ENCODE results near the gene DEFB108B.
"Not testable (repeated sequence)": the region's sequence is repeated elsewhere in the genome, so short reads cannot be mapped to it uniquely, and the experiment has no call there.

DEFB108B gene

DNA sequence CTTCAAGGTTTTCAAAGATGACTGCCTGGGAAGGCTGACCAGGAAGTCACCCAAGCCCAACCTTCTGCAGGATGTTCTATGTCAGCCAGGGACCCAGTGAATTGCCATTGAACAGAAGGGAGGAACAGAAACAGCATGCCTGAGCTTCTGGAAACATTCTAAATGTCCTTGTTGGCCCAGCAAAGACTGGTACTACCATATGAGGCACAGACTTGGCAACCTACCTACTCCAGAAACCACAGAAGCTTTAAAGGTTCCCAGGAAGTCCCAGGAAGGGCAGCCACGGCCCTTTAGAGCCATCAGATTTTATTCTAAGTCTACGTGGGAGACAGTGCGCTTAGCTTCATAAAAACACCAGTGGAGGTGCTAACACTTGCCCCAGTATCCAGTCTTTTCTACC is 20.5 kb upstream of the DEFB108B start:
- FAIRE-seq; DNase-seq (ENCODE audit: insufficient read length): not testable (repeated sequence)

DNA sequence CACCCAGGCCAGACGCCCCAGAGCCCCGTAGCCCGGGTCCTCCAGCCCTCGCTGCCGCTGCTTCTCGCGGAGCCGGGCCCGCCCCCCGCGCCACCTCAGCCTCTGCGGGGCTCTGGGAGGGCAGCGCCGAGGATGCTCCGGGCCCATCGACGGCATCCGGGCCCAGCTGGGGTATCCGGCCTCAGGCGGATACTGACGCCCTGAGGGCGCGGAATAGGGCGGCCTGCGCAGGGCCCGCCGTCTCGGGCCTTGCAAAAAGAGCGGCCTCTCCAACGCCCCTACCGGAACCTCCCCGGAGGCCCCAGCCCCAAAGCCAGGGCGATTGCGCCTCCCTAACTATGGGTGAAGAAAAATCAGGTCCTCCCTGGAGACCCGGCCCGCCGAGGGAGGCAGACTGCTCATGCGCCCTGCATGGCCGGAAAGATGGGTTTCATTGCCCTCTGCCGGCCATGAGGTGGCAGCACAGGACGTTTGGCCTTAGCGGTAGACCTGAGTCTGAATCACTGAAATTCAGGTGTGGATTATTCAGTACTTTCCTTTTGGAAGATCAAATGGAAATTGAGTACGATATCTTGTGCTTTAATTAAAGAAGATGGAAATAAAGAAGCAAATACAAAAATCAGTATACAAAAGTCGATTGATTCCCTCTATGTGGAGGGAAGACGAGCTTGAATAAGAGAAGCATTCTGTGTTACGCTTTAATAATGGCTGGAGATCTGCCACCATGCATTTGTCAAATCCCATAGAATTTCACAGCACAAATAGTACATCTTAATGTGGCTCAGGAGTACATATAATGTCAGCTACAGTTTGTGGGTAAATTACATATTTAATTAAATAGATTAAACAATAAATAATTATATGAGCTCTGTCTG is 19.3 kb upstream of the DEFB108B start:
- FAIRE-seq (peak; percentile 94), DNase-seq (ENCODE audit: insufficient read length) (peak; percentile 50)

DNA sequence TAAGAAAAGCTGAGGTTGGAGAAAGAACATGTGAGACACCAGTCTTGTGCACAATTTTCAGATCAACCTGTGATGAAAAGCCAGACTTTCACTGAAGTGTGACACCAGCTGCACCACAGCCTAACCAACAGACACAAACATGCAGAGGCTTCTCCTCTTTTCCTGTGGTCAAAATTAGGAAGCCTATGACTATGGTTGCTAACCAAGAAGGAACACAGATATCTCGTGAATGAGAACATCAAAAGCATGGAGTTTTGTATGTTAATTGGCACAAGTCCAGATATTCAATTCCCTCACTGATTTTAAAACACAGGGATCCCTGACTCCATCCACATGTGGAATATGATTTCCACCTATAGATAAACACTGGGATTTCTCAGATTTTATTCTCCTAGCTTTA is 11.5 kb upstream of the DEFB108B start:
- not testable (repeated sequence) for DNase-seq (ENCODE audit: insufficient read length); FAIRE-seq

GRCh38 chr11:71829247-71829646 is 3.8 kb upstream of the DEFB108B start:
- FAIRE-seq; DNase-seq (ENCODE audit: insufficient read length): not testable (repeated sequence)

DNA sequence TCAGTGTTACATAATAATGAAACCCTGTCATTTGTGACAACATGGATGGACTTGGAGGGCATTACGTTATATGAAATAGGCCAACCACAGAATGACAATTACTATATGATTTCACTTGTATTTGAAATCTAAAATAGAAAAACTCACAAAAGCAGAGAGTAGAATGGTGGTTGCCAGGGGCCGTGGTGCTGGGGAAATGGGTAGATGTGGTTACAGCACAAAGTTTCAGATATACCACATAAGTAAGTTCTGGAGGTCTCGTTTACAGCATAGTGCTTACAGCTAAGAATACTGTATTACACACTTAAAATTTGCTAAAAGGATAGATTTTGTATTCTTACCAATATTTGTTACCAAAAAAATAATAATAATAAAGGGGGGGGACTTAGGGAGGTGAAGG is 3.3 kb upstream of the DEFB108B start:
- FAIRE-seq; DNase-seq (ENCODE audit: insufficient read length): not testable (repeated sequence)

DNA sequence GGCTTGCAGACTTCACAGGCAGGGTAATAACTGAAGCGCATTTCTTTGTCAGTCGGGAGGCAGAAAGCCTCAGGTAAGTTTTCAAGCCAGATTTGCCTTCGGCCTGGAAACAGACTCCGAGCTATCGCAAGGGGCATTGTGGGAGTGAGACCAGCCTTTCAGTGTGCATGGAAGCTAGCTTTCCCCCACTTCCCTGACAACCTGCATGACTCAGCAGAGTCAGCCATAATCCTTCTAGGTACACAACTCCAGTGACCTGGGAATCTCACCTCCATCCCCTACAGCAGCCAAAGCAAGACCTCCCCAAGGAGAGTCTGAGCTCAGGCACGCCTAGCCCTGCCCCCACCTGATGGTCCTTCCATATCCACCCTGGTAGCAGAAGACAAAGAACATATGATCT is 9.7 kb downstream of the DEFB108B start:
- not testable (repeated sequence) for DNase-seq (ENCODE audit: insufficient read length); FAIRE-seq

DNA sequence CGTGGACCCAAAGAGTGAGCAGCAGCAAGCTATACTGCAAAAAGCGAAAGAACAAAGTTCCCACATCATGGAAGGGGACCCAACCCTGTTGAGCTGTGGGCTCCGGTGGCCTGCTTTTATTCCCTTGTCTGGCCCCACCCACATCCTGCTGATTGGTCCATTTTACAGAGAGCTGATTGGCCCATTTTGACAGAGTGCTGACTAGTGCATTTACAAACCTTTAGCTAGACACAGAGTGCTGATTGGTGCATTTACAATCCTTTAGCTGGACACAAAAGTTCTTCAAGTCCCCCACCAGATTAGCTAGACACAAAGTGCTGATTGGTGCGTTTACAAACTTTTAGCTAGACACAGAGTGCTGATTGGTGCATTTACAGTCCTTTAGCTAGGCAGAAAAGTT is 10.4 kb downstream of the DEFB108B start:
- not testable (repeated sequence) for DNase-seq (ENCODE audit: insufficient read length); FAIRE-seq

DNA sequence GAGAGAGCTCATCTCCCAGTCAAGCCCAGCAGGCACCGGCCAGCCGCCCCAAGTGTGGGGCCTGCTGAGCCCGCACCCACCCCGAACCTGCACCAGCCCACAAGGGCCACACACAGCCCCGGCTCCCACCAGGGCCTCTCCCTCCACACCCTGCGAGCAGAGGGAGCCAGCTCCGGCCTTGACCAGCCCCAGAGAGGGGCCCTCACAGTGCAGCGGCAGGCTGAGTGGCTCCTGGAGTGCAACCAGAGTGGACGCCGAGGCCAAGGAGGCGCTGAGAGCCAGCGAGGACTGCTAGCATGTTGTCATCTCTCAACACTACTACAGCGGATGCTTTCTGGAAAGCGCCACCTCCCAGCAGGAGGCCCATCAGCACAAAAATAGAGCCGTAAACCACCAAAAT is 10.9 kb downstream of the DEFB108B start:
- FAIRE-seq (no peak), DNase-seq (ENCODE audit: insufficient read length) (no peak)
- TF ChIP-seq TAF1 (IDR thresholded peaks at IDR 0.05; ENCODE audit: borderline replicate concordance, low read depth, low read length) (no peak), POLR2A (IDR thresholded peaks at IDR 0.05; ENCODE audit: low read depth, low read length) (no peak), POLR2AphosphoS5 (IDR thresholded peaks at IDR 0.05; ENCODE audit: low read depth, low read length) (no peak)

- FAIRE-seq; DNase-seq (ENCODE audit: insufficient read length): not testable (repeated sequence)
These were observed 20.9 kb downstream of the DEFB108B start for GRCh38 chr11:71853895-71854294.

DNA sequence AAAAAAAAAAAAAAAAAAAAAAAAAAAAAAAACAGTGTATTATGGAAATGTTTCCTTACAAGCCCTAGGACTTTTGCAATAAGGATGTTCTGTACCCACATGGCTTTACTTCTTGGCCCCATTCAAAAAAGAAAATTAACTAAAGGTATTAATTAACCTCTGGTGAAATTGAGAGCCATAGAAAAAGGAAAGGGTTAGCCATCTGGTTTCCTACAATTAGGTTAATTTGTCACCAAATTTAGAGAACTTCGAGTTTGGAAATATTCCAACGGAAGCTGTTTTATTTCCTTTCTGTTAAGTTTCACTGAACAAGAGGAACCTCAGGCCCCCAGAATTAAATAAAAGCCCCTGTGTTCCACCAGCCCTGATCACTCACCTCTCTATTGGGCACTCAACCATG is 22.9 kb downstream of the DEFB108B start:
- not testable (repeated sequence) for DNase-seq (ENCODE audit: insufficient read length); FAIRE-seq

- DNase-seq (ENCODE audit: insufficient read length); FAIRE-seq: not testable (repeated sequence)
These were observed 27.8 kb downstream of the DEFB108B start for GRCh38 chr11:71860835-71861234.

- FAIRE-seq = peak; percentile 14
- not testable (repeated sequence) for DNase-seq (ENCODE audit: insufficient read length)
These were observed 31.1 kb downstream of the DEFB108B start for GRCh38 chr11:71863978-71864627.

GRCh38 chr11:71867209-71867608 is 34.2 kb downstream of the DEFB108B start:
- DNase-seq (ENCODE audit: insufficient read length); FAIRE-seq: not testable (repeated sequence)

DNA sequence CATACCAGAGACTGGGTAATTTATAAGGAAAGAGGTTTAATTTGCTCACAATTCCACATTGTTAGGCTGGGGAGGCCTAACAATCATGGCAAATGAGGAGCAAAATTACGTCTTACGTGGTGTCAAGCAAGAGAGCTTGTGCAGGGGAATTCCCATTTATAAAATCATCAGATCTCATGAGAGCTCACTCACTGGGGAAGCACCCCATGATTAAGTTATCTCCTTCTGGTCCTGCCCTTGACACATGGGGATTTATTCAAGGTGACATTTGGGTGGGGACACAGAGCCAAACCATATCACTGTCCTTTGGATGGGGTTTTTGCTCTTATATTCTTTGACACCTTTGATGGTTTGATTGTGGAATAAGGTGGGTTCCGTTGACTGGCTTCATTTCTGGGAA is 36.9 kb downstream of the DEFB108B start:
- not testable (repeated sequence) for FAIRE-seq; DNase-seq (ENCODE audit: insufficient read length)

- FAIRE-seq; DNase-seq (ENCODE audit: insufficient read length): not testable (repeated sequence)
These were observed 37.7 kb downstream of the DEFB108B start for GRCh38 chr11:71870661-71871060.

- not testable (repeated sequence) for FAIRE-seq; DNase-seq (ENCODE audit: insufficient read length)
These were observed 43.3 kb downstream of the DEFB108B start for GRCh38 chr11:71876262-71876661.

DNA sequence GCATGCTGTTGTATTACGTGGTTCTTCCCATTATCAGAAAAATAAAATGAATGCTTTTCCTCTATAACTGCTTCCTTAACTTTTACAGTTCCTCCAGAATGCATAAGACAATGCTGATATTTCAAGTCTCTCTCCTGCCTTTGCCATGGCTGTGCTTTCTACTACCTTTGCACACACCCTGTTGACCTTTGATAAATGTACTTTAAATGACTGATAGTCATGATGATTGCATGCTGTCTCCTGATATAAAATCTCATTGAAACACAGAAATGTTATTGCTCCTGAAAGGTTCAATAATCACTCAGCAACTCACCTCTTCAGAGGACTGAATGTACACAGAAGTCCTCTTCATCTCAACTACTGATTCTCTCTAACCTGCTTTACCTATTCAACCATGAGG is 45.1 kb downstream of the DEFB108B start, which contains the start of gene DEFB131B:
Gene DEFB131B (plus strand): TSS at position 395 of the 400 bp plus-strand sequence. CDS start 0 bp downstream, at position 395.
- DNase-seq (ENCODE audit: insufficient read length); FAIRE-seq: not testable (repeated sequence)

DNA sequence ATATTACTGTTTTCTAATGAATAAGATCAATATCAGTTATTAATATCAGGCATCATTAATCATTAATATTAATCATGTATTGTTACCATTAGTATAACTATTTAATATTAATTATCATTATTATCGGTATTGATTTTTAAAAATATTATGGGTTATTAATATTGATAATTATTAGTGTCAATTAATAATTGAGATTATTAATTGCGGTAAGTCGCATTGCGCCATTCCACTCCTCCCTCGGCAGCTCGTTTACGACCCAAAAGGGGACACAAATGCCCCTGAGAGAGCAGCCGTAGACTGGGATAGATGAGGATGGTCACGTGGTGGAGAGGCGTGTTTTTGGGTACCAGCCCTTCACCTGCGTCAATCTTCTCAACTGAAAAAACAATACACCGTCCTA is 52.8 kb downstream of the DEFB108B start:
- FAIRE-seq; DNase-seq (ENCODE audit: insufficient read length): not testable (repeated sequence)

Measured in GM12892 (cell line).